ENCODE measurements around the gene HYAL4. TPM values are rescaled to one million over a fixed set of nuclear protein-coding genes. Genes with fewer than 3 reads are reported as not detected.

HYAL4 gene
- total RNA-seq, 1 donor from 2014 or later = not detected

Other genes starting within 250 kb of the HYAL4 start
- not detected for gene ASB15, start 243.3 kb upstream of the HYAL4 start, total RNA-seq
- gene LMOD2, start 189.3 kb upstream of the HYAL4 start, total RNA-seq = not detected
- 25.3 TPM for gene WASL, start 96.2 kb upstream of the HYAL4 start, total RNA-seq
- not detected for gene SPAM1, start 80.1 kb downstream of the HYAL4 start, total RNA-seq
- 0.74 TPM for gene TMEM229A, start 187.9 kb downstream of the HYAL4 start, total RNA-seq